NB4 (cell line): ENCODE data around the gene FRZB.

Experiments
- DNase-seq: peaks from one replicate; pipeline ENCODE4 v3.0.0; 2010; ENCODE audit warnings: low read depth
- H3K4me3 ChIP-seq: one replicate; pipeline ENCODE4 v1.5.1; 2011; ENCODE audit warnings: mild to moderate bottlenecking, low read depth, low read length, moderate library complexity
- CTCF ChIP-seq: IDR thresholded peaks from one replicate; pipeline ENCODE4 v1.5.1; 2012; ENCODE audit warnings: low read depth, low read length
- MAX ChIP-seq: IDR thresholded peaks from 2 replicates; pipeline ENCODE4 v1.6.1; 2011; ENCODE audit warnings: low read depth, low read length
- MYC ChIP-seq: IDR thresholded peaks from 2 replicates; pipeline ENCODE4 v1.6.1; 2011; ENCODE audit warnings: low read depth, low read length
- POLR2A ChIP-seq: IDR thresholded peaks from 2 replicates; pipeline ENCODE4 v1.6.1; 2011; ENCODE audit warnings: mild to moderate bottlenecking; ENCODE audit not compliant: insufficient read length; ENCODE audit errors: extremely low read depth

Gene FRZB

GRCh38 chr2:182860858-182861257 lies 5.6 kb downstream of the FRZB start:
- no peak for TF ChIP-seq POLR2A
- no peak for TF ChIP-seq MAX
- TF ChIP-seq CTCF, result no peak
- TF ChIP-seq MYC, result no peak
- no peak for DNase-seq
- no peak overlapping the region for H3K4me3 ChIP-seq

GRCh38 chr2:182858671-182859070 lies 7.8 kb downstream of the FRZB start:
- H3K4me3 ChIP-seq, result no peak overlapping the region
- no peak for TF ChIP-seq POLR2A
- no peak for TF ChIP-seq MAX
- TF ChIP-seq MYC, result no peak
- no peak for TF ChIP-seq CTCF
- DNase-seq, result no peak

DNA sequence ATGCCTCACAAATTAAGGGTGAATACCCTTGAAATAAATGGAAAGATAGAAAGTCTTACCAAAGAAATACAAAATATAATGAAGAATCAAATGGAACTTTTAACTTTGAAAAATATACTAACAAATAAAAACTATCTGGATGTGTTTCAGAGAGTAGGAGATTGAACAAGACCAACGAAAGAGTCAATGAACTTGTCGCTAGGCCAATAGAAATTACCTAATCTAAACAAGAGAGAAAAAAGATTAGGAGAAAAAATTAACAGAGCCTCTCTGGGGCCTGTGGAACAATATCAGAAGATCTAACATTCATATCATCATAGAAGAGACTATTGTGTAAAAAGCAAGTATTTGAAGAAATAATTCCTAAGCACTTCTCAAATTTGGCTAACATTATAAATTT lies 11.1 kb downstream of the FRZB start:
- no peak for DNase-seq

GRCh38 chr2:182854375-182855105 lies 11.9 kb downstream of the FRZB start:
- TF ChIP-seq POLR2A (no peak), CTCF (no peak), MYC (no peak), MAX (no peak)
- no peak for DNase-seq
- H3K4me3 ChIP-seq, result no peak overlapping the region

More for the DNA sequence above, 11.1 kb downstream of the FRZB start:
- TF ChIP-seq MYC, result no peak
- TF ChIP-seq POLR2A, result no peak
- no peak for TF ChIP-seq CTCF
- TF ChIP-seq MAX, result no peak
- H3K4me3 ChIP-seq, result no peak overlapping the region

GRCh38 chr2:182852801-182853200 lies 13.6 kb downstream of the FRZB start:
- H3K4me3 ChIP-seq, result no peak overlapping the region
- DNase-seq, result no peak
- TF ChIP-seq CTCF, result no peak
- no peak for TF ChIP-seq POLR2A
- TF ChIP-seq MYC, result no peak
- no peak for TF ChIP-seq MAX
